Measurements from ENCODE around the gene PSAPL1.

- TF ChIP-seq, protein P1, sequence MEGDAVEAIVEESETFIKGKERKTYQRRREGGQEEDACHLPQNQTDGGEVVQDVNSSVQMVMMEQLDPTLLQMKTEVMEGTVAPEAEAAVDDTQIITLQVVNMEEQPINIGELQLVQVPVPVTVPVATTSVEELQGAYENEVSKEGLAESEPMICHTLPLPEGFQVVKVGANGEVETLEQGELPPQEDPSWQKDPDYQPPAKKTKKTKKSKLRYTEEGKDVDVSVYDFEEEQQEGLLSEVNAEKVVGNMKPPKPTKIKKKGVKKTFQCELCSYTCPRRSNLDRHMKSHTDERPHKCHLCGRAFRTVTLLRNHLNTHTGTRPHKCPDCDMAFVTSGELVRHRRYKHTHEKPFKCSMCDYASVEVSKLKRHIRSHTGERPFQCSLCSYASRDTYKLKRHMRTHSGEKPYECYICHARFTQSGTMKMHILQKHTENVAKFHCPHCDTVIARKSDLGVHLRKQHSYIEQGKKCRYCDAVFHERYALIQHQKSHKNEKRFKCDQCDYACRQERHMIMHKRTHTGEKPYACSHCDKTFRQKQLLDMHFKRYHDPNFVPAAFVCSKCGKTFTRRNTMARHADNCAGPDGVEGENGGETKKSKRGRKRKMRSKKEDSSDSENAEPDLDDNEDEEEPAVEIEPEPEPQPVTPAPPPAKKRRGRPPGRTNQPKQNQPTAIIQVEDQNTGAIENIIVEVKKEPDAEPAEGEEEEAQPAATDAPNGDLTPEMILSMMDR (IDR thresholded peaks at IDR 0.05; ENCODE audit: insufficient read depth, low read length) = no peak
- TF ChIP-seq REST (IDR thresholded peaks at IDR 0.05; ENCODE audit: insufficient replicate concordance, low read depth) = no peak
- no peak for TF ChIP-seq POLR2AphosphoS5 (IDR thresholded peaks at IDR 0.05; ENCODE audit: low read depth)
- TF ChIP-seq GABPA (IDR thresholded peaks at IDR 0.05; ENCODE audit: low read depth) = no peak
- TF ChIP-seq SPI1 (IDR thresholded peaks at IDR 0.05; ENCODE audit: borderline replicate concordance, low read depth) = no peak
Measured at GRCh38 chr4:7466904-7467303, 32.2 kb upstream of the PSAPL1 start.
